Measurements from ENCODE around the gene PRR5L. TPM values are rescaled to one million over a fixed set of nuclear protein-coding genes. Genes with fewer than 3 reads are reported as not detected.

Gene PRR5L
- total RNA-seq, 2 donors from 2014 or later, result 172 to 533 TPM

- no peaks in the 10 kb centered on the region for H3K9me3 Mint-ChIP-seq
- peak overlapping the region; percentile 74 for H3K4me3 Mint-ChIP-seq
- peak overlapping the region; percentile 84 to 95 for H3K27ac Mint-ChIP-seq
- no peak for ATAC-seq
- H3K4me1 Mint-ChIP-seq (ENCODE audit: low read depth in 2 of 2), result peaks cover 65 to 80% of the 10 kb centered on the region in 2 donors
- DNase-seq (ENCODE audit: low spot score), result no peak
- H3K27me3 Mint-ChIP-seq, result no peaks in the 10 kb centered on the region
- H3K36me3 Mint-ChIP-seq, result peaks cover 43% of the 10 kb centered on the region
These were observed 131.0 kb downstream of the PRR5L start for GRCh38 chr11:36427079-36427478.

- Mint-ChIP-seq H3K4me1 (ENCODE audit: low read depth in 2 of 2) (peaks cover 67 to 83% of the 10 kb centered on the region in 2 donors), H3K27me3 (no peaks in the 10 kb centered on the region), H3K36me3 (peaks cover 47% of the 10 kb centered on the region), H3K9me3 (no peaks in the 10 kb centered on the region), H3K4me3 (no peak overlapping the region), H3K27ac (peak overlapping the region; percentile 24 to 95)
- ATAC-seq (no peak), DNase-seq (ENCODE audit: low spot score) (no peak)
These were observed 131.8 kb downstream of the PRR5L start for GRCh38 chr11:36427876-36428275.

GRCh38 chr11:36431429-36432092 lies 135.5 kb downstream of the PRR5L start:
- H3K27me3 Mint-ChIP-seq, result no peaks in the 10 kb centered on the region
- peaks cover 43% of the 10 kb centered on the region for H3K36me3 Mint-ChIP-seq
- ATAC-seq (peak; percentile 93 to 100), DNase-seq (ENCODE audit: low spot score) (peak; percentile 76)
- H3K9me3 Mint-ChIP-seq, result no peaks in the 10 kb centered on the region
- peak overlapping the region; percentile 74 for H3K4me3 Mint-ChIP-seq
- peak overlapping the region; percentile 73 to 88 for H3K27ac Mint-ChIP-seq
- H3K4me1 Mint-ChIP-seq (ENCODE audit: low read depth in 2 of 2), result peaks cover 68 to 82% of the 10 kb centered on the region in 2 donors

- Mint-ChIP-seq H3K9me3 (no peaks in the 10 kb centered on the region), H3K4me1 (ENCODE audit: low read depth in 2 of 2) (peaks cover 67 to 82% of the 10 kb centered on the region in 2 donors), H3K36me3 (peaks cover 42% of the 10 kb centered on the region), H3K4me3 (peak overlapping the region; percentile 74), H3K27me3 (no peaks in the 10 kb centered on the region), H3K27ac (peak overlapping the region; percentile 73 to 88)
- ATAC-seq, result no peak
- no peak for DNase-seq (ENCODE audit: low spot score)
These were observed 136.0 kb downstream of the PRR5L start for GRCh38 chr11:36432093-36432469.

- peaks cover 68 to 82% of the 10 kb centered on the region in 2 donors for H3K4me1 Mint-ChIP-seq (ENCODE audit: low read depth in 2 of 2)
- no peak for ATAC-seq
- DNase-seq (ENCODE audit: low spot score), result no peak
- H3K27ac Mint-ChIP-seq, result peak overlapping the region; percentile 73 to 88
- no peaks in the 10 kb centered on the region for H3K9me3 Mint-ChIP-seq
- peaks cover 48% of the 10 kb centered on the region for H3K36me3 Mint-ChIP-seq
- no peaks in the 10 kb centered on the region for H3K27me3 Mint-ChIP-seq
- H3K4me3 Mint-ChIP-seq, result peak overlapping the region; percentile 34
These were observed 136.7 kb downstream of the PRR5L start for GRCh38 chr11:36432738-36433137.

- H3K4me1 Mint-ChIP-seq (ENCODE audit: low read depth in 2 of 2), result peaks cover 80 to 87% of the 10 kb centered on the region in 2 donors
- no peaks in the 10 kb centered on the region for H3K27me3 Mint-ChIP-seq
- peaks cover 67% of the 10 kb centered on the region for H3K36me3 Mint-ChIP-seq
- peak overlapping the region; percentile 73 to 80 for H3K27ac Mint-ChIP-seq
- DNase-seq (ENCODE audit: low spot score) (no peak), ATAC-seq (no peak)
- no peaks in the 10 kb centered on the region for H3K9me3 Mint-ChIP-seq
- no peak overlapping the region for H3K4me3 Mint-ChIP-seq
These were observed 140.0 kb downstream of the PRR5L start for GRCh38 chr11:36436064-36436463.

- peaks cover 67% of the 10 kb centered on the region for H3K36me3 Mint-ChIP-seq
- H3K9me3 Mint-ChIP-seq, result no peaks in the 10 kb centered on the region
- H3K4me3 Mint-ChIP-seq, result no peak overlapping the region
- DNase-seq (ENCODE audit: low spot score) (no peak), ATAC-seq (no peak)
- no peaks in the 10 kb centered on the region for H3K27me3 Mint-ChIP-seq
- peaks cover 82 to 86% of the 10 kb centered on the region in 2 donors for H3K4me1 Mint-ChIP-seq (ENCODE audit: low read depth in 2 of 2)
- H3K27ac Mint-ChIP-seq, result peak overlapping the region; percentile 73 to 80
These were observed 140.5 kb downstream of the PRR5L start for GRCh38 chr11:36436589-36436988.

GRCh38 chr11:36437413-36437812 lies 141.3 kb downstream of the PRR5L start:
- H3K27me3 Mint-ChIP-seq, result no peaks in the 10 kb centered on the region
- H3K36me3 Mint-ChIP-seq, result peaks cover 67% of the 10 kb centered on the region
- no peak for DNase-seq (ENCODE audit: low spot score)
- ATAC-seq, result no peak
- no peaks in the 10 kb centered on the region for H3K9me3 Mint-ChIP-seq
- H3K4me3 Mint-ChIP-seq, result no peak overlapping the region
- H3K27ac Mint-ChIP-seq, result peak overlapping the region; percentile 73 to 80
- H3K4me1 Mint-ChIP-seq (ENCODE audit: low read depth in 2 of 2), result peaks cover 81 to 84% of the 10 kb centered on the region in 2 donors

- Mint-ChIP-seq H3K9me3 (no peaks in the 10 kb centered on the region), H3K4me1 (ENCODE audit: low read depth in 2 of 2) (peaks cover 79 to 83% of the 10 kb centered on the region in 2 donors), H3K4me3 (no peak overlapping the region), H3K36me3 (peaks cover 59% of the 10 kb centered on the region), H3K27me3 (no peaks in the 10 kb centered on the region), H3K27ac (peak overlapping the region; percentile 73 to 80)
- DNase-seq (ENCODE audit: low spot score) (no peak), ATAC-seq (no peak)
These were observed 142.0 kb downstream of the PRR5L start for GRCh38 chr11:36438126-36438525.

- Mint-ChIP-seq H3K27ac (peak overlapping the region; percentile 56 to 80), H3K36me3 (peaks cover 62% of the 10 kb centered on the region), H3K27me3 (no peaks in the 10 kb centered on the region), H3K4me1 (ENCODE audit: low read depth in 2 of 2) (peaks cover 76 to 84% of the 10 kb centered on the region in 2 donors), H3K4me3 (peak overlapping the region; percentile 24), H3K9me3 (no peaks in the 10 kb centered on the region)
- DNase-seq (ENCODE audit: low spot score) (no peak), ATAC-seq (peak; percentile 78 to 90)
These were observed 145.6 kb downstream of the PRR5L start for GRCh38 chr11:36441610-36442208.

- DNase-seq (ENCODE audit: low spot score), result peak; percentile 15
- H3K36me3 Mint-ChIP-seq, result peaks cover 51% of the 10 kb centered on the region
- no peak overlapping the region for H3K4me3 Mint-ChIP-seq
- H3K4me1 Mint-ChIP-seq (ENCODE audit: low read depth in 2 of 2), result peaks cover 62 to 82% of the 10 kb centered on the region in 2 donors
- no peak for ATAC-seq
- no peaks in the 10 kb centered on the region for H3K9me3 Mint-ChIP-seq
- H3K27ac Mint-ChIP-seq, result peak overlapping the region; percentile 56 to 80
- no peaks in the 10 kb centered on the region for H3K27me3 Mint-ChIP-seq
These were observed 147.6 kb downstream of the PRR5L start for GRCh38 chr11:36443661-36444060.

- H3K36me3 Mint-ChIP-seq, result peaks cover 57% of the 10 kb centered on the region
- no peaks in the 10 kb centered on the region for H3K27me3 Mint-ChIP-seq
- no peak overlapping the region for H3K4me3 Mint-ChIP-seq
- H3K27ac Mint-ChIP-seq, result peak overlapping the region; percentile 5
- no peaks in the 10 kb centered on the region for H3K9me3 Mint-ChIP-seq
- ATAC-seq (no peak), DNase-seq (ENCODE audit: low spot score) (peak; percentile 53)
- H3K4me1 Mint-ChIP-seq (ENCODE audit: low read depth in 2 of 2), result peaks cover 72 to 88% of the 10 kb centered on the region in 2 donors
These were observed 150.0 kb downstream of the PRR5L start for GRCh38 chr11:36446135-36446534.

GRCh38 chr11:36447514-36447913 lies 151.4 kb downstream of the PRR5L start:
- Mint-ChIP-seq H3K4me3 (no peak overlapping the region), H3K4me1 (ENCODE audit: low read depth in 2 of 2) (peaks cover 75 to 92% of the 10 kb centered on the region in 2 donors), H3K27me3 (no peaks in the 10 kb centered on the region), H3K36me3 (peaks cover 59% of the 10 kb centered on the region), H3K9me3 (no peaks in the 10 kb centered on the region), H3K27ac (peak overlapping the region in 1 of 2 donors; percentile 27)
- ATAC-seq (no peak), DNase-seq (ENCODE audit: low spot score) (peak; percentile 8)

GRCh38 chr11:36447947-36448346 lies 151.9 kb downstream of the PRR5L start:
- peak overlapping the region in 1 of 2 donors; percentile 90 for H3K27ac Mint-ChIP-seq
- ATAC-seq (no peak), DNase-seq (ENCODE audit: low spot score) (peak; percentile 31)
- peaks cover 59% of the 10 kb centered on the region for H3K36me3 Mint-ChIP-seq
- no peaks in the 10 kb centered on the region for H3K27me3 Mint-ChIP-seq
- no peaks in the 10 kb centered on the region for H3K9me3 Mint-ChIP-seq
- no peak overlapping the region for H3K4me3 Mint-ChIP-seq
- H3K4me1 Mint-ChIP-seq (ENCODE audit: low read depth in 2 of 2), result peaks cover 75 to 92% of the 10 kb centered on the region in 2 donors
